Keratinocyte (primary cell): ENCODE results near the gene CD44. TPM values are rescaled to one million over a fixed set of nuclear protein-coding genes. Genes with fewer than 3 reads are reported as not detected.

Source experiments
- DNase-seq: peaks from one replicate; pipeline ENCODE4 v3.0.0-alpha.2; 2011; ENCODE audit warnings: low read depth, missing footprints, low spot score
- FAIRE-seq: peaks from 2 replicates; lab custom pipeline; 2011; peaks lifted over from hg19 to GRCh38; lab: Jason Lieb, UNC
- H2AFZ ChIP-seq: 2 replicates; pipeline ENCODE4 v1.6.0; 2012; ENCODE audit warnings: low read length, control low read depth, inconsistent platforms; ENCODE audit not compliant: control insufficient read depth
- H3K27ac ChIP-seq: 2 replicates; pipeline ENCODE4 v1.5.1; 2011; ENCODE audit warnings: low read length; ENCODE audit not compliant: control insufficient read depth, insufficient read depth
- H3K27me3 ChIP-seq: 3 replicates; pipeline ENCODE4 v1.6.0; 2011; ENCODE audit warnings: low read length; ENCODE audit not compliant: control insufficient read depth, insufficient read depth; ENCODE audit errors: extremely low read depth
- H3K36me3 ChIP-seq, 2 experiments: 2 replicates in 1 of 2; 3 replicates in 1 of 2; pipeline ENCODE4 v1.5.1; 2011; ENCODE audit warnings: low read length in 2 of 2, mild to moderate bottlenecking in 1 of 2; ENCODE audit not compliant: control insufficient read depth in 2 of 2, insufficient read depth in 2 of 2; ENCODE audit errors: extremely low read depth in 1 of 2
- H3K4me1 ChIP-seq: 3 replicates; pipeline ENCODE4 v1.5.1; 2011; ENCODE audit warnings: low read length; ENCODE audit not compliant: control insufficient read depth, insufficient read depth; ENCODE audit errors: extremely low read depth
- H3K4me2 ChIP-seq: 3 replicates; pipeline ENCODE4 v1.6.0; 2011; ENCODE audit warnings: low read depth, low read length; ENCODE audit not compliant: control insufficient read depth, insufficient read depth; ENCODE audit errors: extremely low read depth
- H3K4me3 ChIP-seq, 3 experiments: fragments of 200-600 bp in 1 of 3; sonication (generic) in 1 of 3; 2 replicates in 2 of 3; 3 replicates in 1 of 3; pipeline ENCODE4 v1.5.1; 2011 to 2016; ENCODE audit warnings: low read length in 3 of 3, mild to moderate bottlenecking in 3 of 3, control low read depth in 2 of 3, inconsistent platforms in 1 of 3, low read depth in 1 of 3, mixed read lengths in 1 of 3, mixed run types in 1 of 3, moderate library complexity in 1 of 3; ENCODE audit not compliant: control insufficient read depth in 2 of 3, insufficient read depth in 2 of 3; ENCODE audit errors: extremely low read depth in 1 of 3
- H3K79me2 ChIP-seq: 2 replicates; pipeline ENCODE4 v1.6.0; 2012; ENCODE audit warnings: low read length; ENCODE audit not compliant: control insufficient read depth, insufficient read depth
- H3K9ac ChIP-seq: 3 replicates; pipeline ENCODE4 v1.6.0; 2011; ENCODE audit warnings: low read length; ENCODE audit not compliant: control insufficient read depth, insufficient read depth; ENCODE audit errors: extremely low read depth
- H3K9me1 ChIP-seq: 3 replicates; pipeline ENCODE4 v1.6.0; 2011; ENCODE audit warnings: low read length; ENCODE audit not compliant: control insufficient read depth, insufficient read depth; ENCODE audit errors: extremely low read depth
- H3K9me3 ChIP-seq: 2 replicates; pipeline ENCODE4 v1.5.1; 2012; ENCODE audit warnings: low read depth, low read length; ENCODE audit not compliant: control insufficient read depth
- H4K20me1 ChIP-seq: 3 replicates; pipeline ENCODE4 v1.6.0; 2011; ENCODE audit warnings: low read length; ENCODE audit not compliant: control insufficient read depth, insufficient read depth; ENCODE audit errors: extremely low read depth
- EZH2 ChIP-seq: IDR thresholded peaks from one replicate; pipeline ENCODE4 v1.6.1; 2012; ENCODE audit warnings: inconsistent platforms, mild to moderate bottlenecking, low read length, moderate library complexity
- dilution Hi-C: fragments of 300-500 bp; cut with MboI; formaldehyde crosslinking; loops from one replicate; pipeline ENCODE4 v1.7.0; 2020; ENCODE audit warnings: low sequenced_read_pairs; ENCODE audit not compliant: extremely low pct_ligation_motif_present
- polyA plus RNA-seq, 5 experiments: library from polyadenylated mRNA; depleted of rRNA in 3 of 5; stranded (reverse) in 3 of 5; stranded (forward) in 1 of 5; unstranded in 1 of 5; fragments of >200 nt; gene quantifications; 1 replicate in 1 of 5; 2 replicates in 3 of 5; 3 replicates in 1 of 5; pipeline versions ENCODE4 v1.2.1 to v1.2.3, GENCODE V29; 2011 to 2012; ENCODE audit warnings: missing spikeins in 2 of 5, low read depth in 1 of 5, low replicate concordance in 1 of 5
- TF ChIP-seq, protein P1 (sequence below), 3 experiments: IDR thresholded peaks in 1 of 3; conservative IDR thresholded peaks in 1 of 3; optimal IDR thresholded peaks in 1 of 3; 2 replicates in 2 of 3; 3 replicates in 1 of 3; pipeline versions ENCODE3 to v1.5.1; 2011; ENCODE audit warnings: low read length in 3 of 3, mild to moderate bottlenecking in 3 of 3, moderate library complexity in 2 of 3, control low read depth in 1 of 3, inconsistent platforms in 1 of 3; ENCODE audit not compliant: insufficient read depth in 2 of 3; ENCODE audit errors: extremely low read depth in 1 of 3

CD44 gene
- polyA plus RNA-seq, 1 donor (not counting 4 experiments of a cell fraction or from before 2014, with no cell fraction given) = 2,038 TPM

- no peak for FAIRE-seq
- H3K9me1 ChIP-seq = no peaks in the 10 kb centered on the region
- no peaks in the 10 kb centered on the region for H3K27me3 ChIP-seq
- peaks cover 32% of the 10 kb centered on the region for H3K4me1 ChIP-seq
- H3K9ac ChIP-seq = no peak overlapping the region
- TF ChIP-seq, protein P1, sequence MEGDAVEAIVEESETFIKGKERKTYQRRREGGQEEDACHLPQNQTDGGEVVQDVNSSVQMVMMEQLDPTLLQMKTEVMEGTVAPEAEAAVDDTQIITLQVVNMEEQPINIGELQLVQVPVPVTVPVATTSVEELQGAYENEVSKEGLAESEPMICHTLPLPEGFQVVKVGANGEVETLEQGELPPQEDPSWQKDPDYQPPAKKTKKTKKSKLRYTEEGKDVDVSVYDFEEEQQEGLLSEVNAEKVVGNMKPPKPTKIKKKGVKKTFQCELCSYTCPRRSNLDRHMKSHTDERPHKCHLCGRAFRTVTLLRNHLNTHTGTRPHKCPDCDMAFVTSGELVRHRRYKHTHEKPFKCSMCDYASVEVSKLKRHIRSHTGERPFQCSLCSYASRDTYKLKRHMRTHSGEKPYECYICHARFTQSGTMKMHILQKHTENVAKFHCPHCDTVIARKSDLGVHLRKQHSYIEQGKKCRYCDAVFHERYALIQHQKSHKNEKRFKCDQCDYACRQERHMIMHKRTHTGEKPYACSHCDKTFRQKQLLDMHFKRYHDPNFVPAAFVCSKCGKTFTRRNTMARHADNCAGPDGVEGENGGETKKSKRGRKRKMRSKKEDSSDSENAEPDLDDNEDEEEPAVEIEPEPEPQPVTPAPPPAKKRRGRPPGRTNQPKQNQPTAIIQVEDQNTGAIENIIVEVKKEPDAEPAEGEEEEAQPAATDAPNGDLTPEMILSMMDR (optimal IDR thresholded peaks at IDR 0.05 in 1 of 3, IDR thresholded peaks at IDR 0.05 in 1 of 3, conservative IDR thresholded peaks at IDR 0.05 in 1 of 3; ENCODE audit: extremely low read depth in 1 of 3, insufficient read depth in 2 of 3, low read length in 3 of 3) = no peak
- TF ChIP-seq EZH2 = no peak
- no peak for DNase-seq
- peak overlapping the region; percentile 18 for H3K4me2 ChIP-seq
- H3K79me2 ChIP-seq = no peaks in the 10 kb centered on the region
- peaks cover 0 to 2% of the 10 kb centered on the region in 2 experiments for H3K36me3 ChIP-seq
- dilution Hi-C loops = no loop called here
- H3K9me3 ChIP-seq = no peaks in the 10 kb centered on the region
- no peak overlapping the region for H3K27ac ChIP-seq
- no peak overlapping the region for H3K4me3 ChIP-seq
- no peak overlapping the region for H2AFZ ChIP-seq
- H4K20me1 ChIP-seq = no peaks in the 10 kb centered on the region
Measured at GRCh38 chr11:35235498-35235897, 96.5 kb downstream of the CD44 start.

DNA sequence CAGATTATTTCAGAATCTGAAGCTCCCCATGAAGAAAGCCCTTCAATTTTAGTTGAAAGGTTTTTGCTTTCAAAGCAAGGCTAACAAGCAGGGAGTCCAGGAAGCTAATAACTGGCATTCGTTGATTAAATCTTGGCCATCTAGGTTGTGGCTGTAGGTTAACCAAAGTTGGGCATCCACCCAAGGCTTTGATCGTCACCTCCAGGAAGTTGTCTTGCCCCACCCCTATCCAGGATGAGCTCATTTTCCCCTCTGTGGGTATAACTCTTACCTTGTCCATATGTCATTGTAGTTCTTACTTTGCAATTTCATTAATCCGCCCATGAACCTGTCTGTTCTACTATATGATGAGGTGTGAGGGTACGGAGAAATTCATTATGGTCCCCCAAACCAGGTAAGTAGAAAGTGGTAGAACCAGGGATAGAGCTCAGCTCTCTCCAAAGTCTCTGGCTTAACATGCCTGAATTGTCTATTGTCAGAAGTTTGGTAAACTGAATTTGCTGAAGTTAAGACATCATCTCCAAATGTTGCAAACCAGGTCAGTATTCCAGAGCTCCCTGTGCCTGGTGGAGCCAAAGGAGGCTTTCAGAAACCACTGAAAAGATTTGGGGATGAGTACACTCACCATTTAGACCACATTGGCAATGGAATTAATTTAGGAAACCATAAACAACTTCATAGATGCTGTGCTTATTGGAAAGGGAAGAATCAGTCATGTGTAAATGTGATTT is 97.1 kb downstream of the CD44 start:
- H3K9me3 ChIP-seq = no peaks in the 10 kb centered on the region
- DNase-seq = no peak
- no peak for TF ChIP-seq EZH2
- TF ChIP-seq, protein P1 (optimal IDR thresholded peaks at IDR 0.05 in 1 of 3, IDR thresholded peaks at IDR 0.05 in 1 of 3, conservative IDR thresholded peaks at IDR 0.05 in 1 of 3; ENCODE audit: extremely low read depth in 1 of 3, insufficient read depth in 2 of 3, low read length in 3 of 3) = no peak
- FAIRE-seq = peak; percentile 91
- no peak overlapping the region for H3K9ac ChIP-seq
- H3K9me1 ChIP-seq = no peaks in the 10 kb centered on the region
- H3K79me2 ChIP-seq = no peaks in the 10 kb centered on the region
- no peak overlapping the region for H3K4me3 ChIP-seq
- no peaks in the 10 kb centered on the region for H3K36me3 ChIP-seq
- H3K27me3 ChIP-seq = no peaks in the 10 kb centered on the region
- peak overlapping the region; percentile 18 for H3K4me2 ChIP-seq
- no peaks in the 10 kb centered on the region for H4K20me1 ChIP-seq
- peaks cover 32% of the 10 kb centered on the region for H3K4me1 ChIP-seq
- no peak overlapping the region for H2AFZ ChIP-seq
- H3K27ac ChIP-seq = peak overlapping the region; percentile 29
- dilution Hi-C loops = no loop called here
